Caco-2 (cell line): ENCODE results near the gene ANO4. TPM values are rescaled to one million over a fixed set of nuclear protein-coding genes. Genes with fewer than 3 reads are reported as not detected.

Source experiments
- BruUV-seq: library from RNA; stranded (reverse); fragments of 400-500 nt; replicated peaks from 2 replicates; lab custom pipeline; 2021; lab: Mats Ljungman, UMichigan
- CTCF ChIA-PET: fragments of 300-600 bp; sonication (Branson Sonifier 250); formaldehyde crosslinking; loops from one replicate; lab custom pipeline; 2022; ENCODE audit warnings: antibody characterized with exemption; lab: Charles Lee
- POLR2A ChIA-PET: fragments of 300-600 bp; sonication (Branson Sonifier 250); formaldehyde crosslinking; loops from one replicate; lab custom pipeline; 2022; ENCODE audit warnings: antibody characterized with exemption; lab: Charles Lee
- DNase-seq, 2 experiments: peaks; one replicate each; pipeline versions ENCODE4 v3.0.0 to v3.0.0-alpha.2; 2020 to 2022
- H3K27me3 ChIP-seq: replicated peaks from 2 replicates; pipeline ENCODE4 v1.6.0; 2011; ENCODE audit warnings: low read length; ENCODE audit not compliant: control insufficient read depth, insufficient read depth
- H3K36me3 ChIP-seq: 2 replicates; pipeline ENCODE4 v1.5.1; 2011; ENCODE audit warnings: low read length; ENCODE audit not compliant: control insufficient read depth, insufficient read depth
- H3K4me1 ChIP-seq: fragments of 250-450 bp; sonication (Bioruptor Pico); 2 replicates; pipeline ENCODE4 v1.5.1; 2020; ENCODE audit warnings: mild to moderate bottlenecking
- H3K4me3 ChIP-seq: 2 replicates; pipeline ENCODE4 v1.5.1; 2011; ENCODE audit warnings: low read depth, mild to moderate bottlenecking, control low read depth, low read length
- H3K9me3 ChIP-seq: fragments of 250-450 bp; sonication (Bioruptor Pico); 2 replicates; pipeline ENCODE4 v1.5.1; 2020; ENCODE audit warnings: mild to moderate bottlenecking, moderate library complexity
- H3K27ac Mint-ChIP-seq: one replicate; pipeline ENCODE4 v1.8.0; 2022; ENCODE audit warnings: mixed read lengths; ENCODE audit not compliant: unreplicated experiment
- H3K27me3 Mint-ChIP-seq: one replicate; pipeline ENCODE4 v1.8.0; 2022; ENCODE audit warnings: mixed read lengths; ENCODE audit not compliant: insufficient read depth, unreplicated experiment
- H3K36me3 Mint-ChIP-seq: one replicate; pipeline ENCODE4 v1.8.0; 2022; ENCODE audit warnings: mild to moderate bottlenecking, mixed read lengths; ENCODE audit not compliant: insufficient read depth, unreplicated experiment
- H3K4me1 Mint-ChIP-seq: one replicate; pipeline ENCODE4 v1.8.0; 2022; ENCODE audit warnings: low read depth, mixed read lengths; ENCODE audit not compliant: unreplicated experiment
- H3K4me3 Mint-ChIP-seq: one replicate; pipeline ENCODE4 v1.8.0; 2022; ENCODE audit warnings: mild to moderate bottlenecking, moderate library complexity, mixed read lengths; ENCODE audit not compliant: unreplicated experiment
- H3K9me3 Mint-ChIP-seq: one replicate; pipeline ENCODE4 v1.8.0; 2022; ENCODE audit warnings: mixed read lengths; ENCODE audit not compliant: unreplicated experiment
- intact Hi-C: fragments of 100-400 bp; cut with micrococcal nuclease; formaldehyde crosslinking; loops from one replicate; pipeline ENCODE4 v1.10.0; 2022; ENCODE audit not compliant: unreplicated experiment
- total RNA-seq: library from RNA; stranded (reverse); gene quantifications from 2 replicates; pipeline ENCODE4 v1.2.3, GENCODE V29; 2022
- TF ChIP-seq, protein P1 (sequence below), 2 experiments: fragments of 200-600 bp in 1 of 2; IDR thresholded peaks; 1 replicate in 1 of 2; 2 replicates in 1 of 2; pipeline versions ENCODE4 v1.5.1 to v1.8.0; 2011 to 2022; ENCODE audit warnings: antibody characterized with exemption in 1 of 2, control low read depth in 1 of 2, inconsistent platforms in 1 of 2, low read depth in 1 of 2, low read length in 1 of 2, mild to moderate bottlenecking in 1 of 2, moderate library complexity in 1 of 2; ENCODE audit not compliant: insufficient read depth in 1 of 2, severe bottlenecking in 1 of 2, unreplicated experiment in 1 of 2

The ANO4 gene
- total RNA-seq, 1 experiment from 2014 or later = 0.09 TPM

DNA sequence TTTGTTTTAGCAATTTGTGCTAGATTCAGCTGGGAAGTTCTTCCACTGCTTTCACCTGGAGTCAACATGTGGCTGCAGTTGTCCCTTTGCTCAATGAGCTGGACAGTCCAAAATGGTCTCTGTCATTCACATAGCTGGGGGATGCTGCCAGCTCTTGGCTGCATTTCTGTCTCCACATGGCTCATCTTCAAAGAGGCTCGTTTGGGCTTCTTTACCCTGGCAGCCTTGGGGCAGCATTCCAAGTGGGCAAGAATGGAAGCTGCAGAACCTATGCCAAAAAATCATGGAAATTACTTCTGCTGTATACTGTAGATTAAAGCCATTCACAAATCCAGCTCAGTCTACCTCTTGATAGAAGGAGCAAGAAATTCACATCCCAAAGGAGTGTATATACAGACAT lies 216.3 kb downstream of the ANO4 start:
- POLR2A ChIA-PET = no interaction called here
- H3K27ac Mint-ChIP-seq = no peak overlapping the region
- intact Hi-C loops = no loop called here
- H3K4me3 ChIP-seq = no peak overlapping the region
- DNase-seq = no peak
- H3K4me3 Mint-ChIP-seq = no peak overlapping the region
- H3K27me3 Mint-ChIP-seq = no peaks in the 10 kb centered on the region
- H3K9me3 Mint-ChIP-seq = peaks cover 32% of the 10 kb centered on the region
- TF ChIP-seq, protein P1, sequence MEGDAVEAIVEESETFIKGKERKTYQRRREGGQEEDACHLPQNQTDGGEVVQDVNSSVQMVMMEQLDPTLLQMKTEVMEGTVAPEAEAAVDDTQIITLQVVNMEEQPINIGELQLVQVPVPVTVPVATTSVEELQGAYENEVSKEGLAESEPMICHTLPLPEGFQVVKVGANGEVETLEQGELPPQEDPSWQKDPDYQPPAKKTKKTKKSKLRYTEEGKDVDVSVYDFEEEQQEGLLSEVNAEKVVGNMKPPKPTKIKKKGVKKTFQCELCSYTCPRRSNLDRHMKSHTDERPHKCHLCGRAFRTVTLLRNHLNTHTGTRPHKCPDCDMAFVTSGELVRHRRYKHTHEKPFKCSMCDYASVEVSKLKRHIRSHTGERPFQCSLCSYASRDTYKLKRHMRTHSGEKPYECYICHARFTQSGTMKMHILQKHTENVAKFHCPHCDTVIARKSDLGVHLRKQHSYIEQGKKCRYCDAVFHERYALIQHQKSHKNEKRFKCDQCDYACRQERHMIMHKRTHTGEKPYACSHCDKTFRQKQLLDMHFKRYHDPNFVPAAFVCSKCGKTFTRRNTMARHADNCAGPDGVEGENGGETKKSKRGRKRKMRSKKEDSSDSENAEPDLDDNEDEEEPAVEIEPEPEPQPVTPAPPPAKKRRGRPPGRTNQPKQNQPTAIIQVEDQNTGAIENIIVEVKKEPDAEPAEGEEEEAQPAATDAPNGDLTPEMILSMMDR (IDR thresholded peaks at IDR 0.05; ENCODE audit: insufficient read depth in 1 of 2, low read depth in 1 of 2, low read length in 1 of 2, severe bottlenecking in 1 of 2, unreplicated experiment in 1 of 2) = no peak
- no peaks in the 10 kb centered on the region for H3K36me3 Mint-ChIP-seq
- no TSS peak for BruUV-seq
- no peaks in the 10 kb centered on the region for H3K4me1 ChIP-seq
- no peaks in the 10 kb centered on the region for H3K36me3 ChIP-seq
- no peaks in the 10 kb centered on the region for H3K27me3 ChIP-seq
- H3K9me3 ChIP-seq = peaks cover 18% of the 10 kb centered on the region
- CTCF ChIA-PET = no interaction called here
- H3K4me1 Mint-ChIP-seq = peaks cover 6% of the 10 kb centered on the region

DNA sequence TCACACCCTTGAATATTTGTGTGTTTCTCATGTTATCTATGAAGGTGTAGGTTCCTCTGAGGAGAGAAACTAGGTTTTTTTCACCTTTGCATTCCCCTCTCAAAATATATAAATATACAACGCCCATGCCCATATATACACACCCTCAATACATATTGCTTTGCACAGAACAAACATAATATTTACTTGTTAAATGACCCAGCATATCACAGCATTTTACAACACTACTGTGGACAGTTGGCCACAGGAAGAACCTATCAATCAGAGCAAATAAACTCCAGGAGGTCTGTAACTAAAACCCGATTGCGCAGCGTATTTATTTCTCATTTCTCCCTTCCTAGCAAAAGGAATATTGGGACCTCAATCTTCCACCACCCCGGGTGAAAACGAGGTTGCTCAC lies 219.4 kb downstream of the ANO4 start:
- no peaks in the 10 kb centered on the region for H3K27me3 Mint-ChIP-seq
- no peak overlapping the region for H3K4me3 Mint-ChIP-seq
- BruUV-seq = no TSS peak
- CTCF ChIA-PET = no interaction called here
- H3K36me3 ChIP-seq = no peaks in the 10 kb centered on the region
- POLR2A ChIA-PET = no interaction called here
- H3K4me1 ChIP-seq = peaks cover 6% of the 10 kb centered on the region
- intact Hi-C loops = no loop called here
- peaks cover 25% of the 10 kb centered on the region for H3K9me3 Mint-ChIP-seq
- TF ChIP-seq, protein P1 (IDR thresholded peaks at IDR 0.05; ENCODE audit: insufficient read depth in 1 of 2, low read depth in 1 of 2, low read length in 1 of 2, severe bottlenecking in 1 of 2, unreplicated experiment in 1 of 2) = no peak
- H3K27me3 ChIP-seq = no peaks in the 10 kb centered on the region
- no peak for DNase-seq
- H3K9me3 ChIP-seq = peaks cover 12% of the 10 kb centered on the region
- no peaks in the 10 kb centered on the region for H3K36me3 Mint-ChIP-seq
- H3K4me1 Mint-ChIP-seq = peaks cover 6% of the 10 kb centered on the region
- no peak overlapping the region for H3K4me3 ChIP-seq
- no peak overlapping the region for H3K27ac Mint-ChIP-seq

DNA sequence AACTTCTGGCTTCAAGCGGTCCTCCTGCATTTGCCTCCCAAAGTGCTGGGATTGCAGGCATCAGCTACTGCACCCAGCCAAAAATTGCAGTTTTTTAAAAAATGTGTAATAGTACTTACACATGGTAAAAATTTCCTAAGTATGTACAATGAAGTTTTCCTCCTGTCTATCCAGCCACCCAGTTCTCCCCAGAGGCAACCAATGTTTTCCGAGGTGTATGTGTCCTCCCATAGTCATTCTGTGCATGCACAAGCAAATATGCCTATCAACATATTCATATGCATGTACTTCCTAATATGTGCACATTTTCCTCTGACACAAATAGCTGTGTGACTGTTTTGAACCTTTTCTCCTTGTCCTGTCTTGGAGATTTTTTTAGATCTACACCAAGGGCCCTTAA lies 220.5 kb downstream of the ANO4 start:
- no peaks in the 10 kb centered on the region for H3K27me3 Mint-ChIP-seq
- Histone ChIP-seq H3K36me3 (no peaks in the 10 kb centered on the region), H3K27me3 (no peaks in the 10 kb centered on the region), H3K9me3 (peaks cover 7% of the 10 kb centered on the region; the same call in 1 of the 2 replicates), H3K4me3 (no peak overlapping the region), H3K4me1 (peaks cover 6% of the 10 kb centered on the region)
- TF ChIP-seq, protein P1 (IDR thresholded peaks at IDR 0.05; ENCODE audit: insufficient read depth in 1 of 2, low read depth in 1 of 2, low read length in 1 of 2, severe bottlenecking in 1 of 2, unreplicated experiment in 1 of 2) = no peak
- DNase-seq = no peak
- H3K9me3 Mint-ChIP-seq = peaks cover 15% of the 10 kb centered on the region
- BruUV-seq = no TSS peak
- H3K27ac Mint-ChIP-seq = no peak overlapping the region
- ChIA-PET POLR2A (no interaction called here), CTCF (no interaction called here)
- H3K4me1 Mint-ChIP-seq = peaks cover 6% of the 10 kb centered on the region
- intact Hi-C loops = no loop called here
- H3K4me3 Mint-ChIP-seq = no peak overlapping the region
- no peaks in the 10 kb centered on the region for H3K36me3 Mint-ChIP-seq
